Measurements from ENCODE around the gene MYADM. TPM values are rescaled to one million over a fixed set of nuclear protein-coding genes. Genes with fewer than 3 reads are reported as not detected.

MYADM gene
- total and polyA plus RNA-seq, 2 of the 13 experiments (the other 11 are each of a cell fraction or from before 2014, with no cell fraction given): 19.9 to 38.1 TPM

DNA sequence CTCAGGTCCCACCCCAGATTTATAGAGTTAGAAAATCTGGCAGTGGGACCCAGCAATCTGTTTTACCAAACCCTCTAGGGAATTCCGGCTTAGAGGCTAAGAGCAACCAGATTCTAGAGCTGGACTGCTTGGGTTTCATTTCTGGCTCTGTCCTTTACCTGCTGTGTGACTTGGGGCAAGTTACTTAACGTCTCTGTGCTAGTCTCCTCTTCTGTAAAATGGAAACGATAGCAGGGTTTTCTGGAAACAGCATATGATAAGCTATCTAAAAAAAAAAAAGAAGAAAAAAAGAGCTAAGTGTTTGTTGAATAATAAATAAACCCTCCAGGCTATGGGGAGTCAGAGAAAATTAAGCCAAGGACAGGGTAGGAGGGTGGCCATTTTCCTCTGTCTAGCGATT, 29.8 kb downstream of the MYADM start:
- TF ChIP-seq, protein P1, sequence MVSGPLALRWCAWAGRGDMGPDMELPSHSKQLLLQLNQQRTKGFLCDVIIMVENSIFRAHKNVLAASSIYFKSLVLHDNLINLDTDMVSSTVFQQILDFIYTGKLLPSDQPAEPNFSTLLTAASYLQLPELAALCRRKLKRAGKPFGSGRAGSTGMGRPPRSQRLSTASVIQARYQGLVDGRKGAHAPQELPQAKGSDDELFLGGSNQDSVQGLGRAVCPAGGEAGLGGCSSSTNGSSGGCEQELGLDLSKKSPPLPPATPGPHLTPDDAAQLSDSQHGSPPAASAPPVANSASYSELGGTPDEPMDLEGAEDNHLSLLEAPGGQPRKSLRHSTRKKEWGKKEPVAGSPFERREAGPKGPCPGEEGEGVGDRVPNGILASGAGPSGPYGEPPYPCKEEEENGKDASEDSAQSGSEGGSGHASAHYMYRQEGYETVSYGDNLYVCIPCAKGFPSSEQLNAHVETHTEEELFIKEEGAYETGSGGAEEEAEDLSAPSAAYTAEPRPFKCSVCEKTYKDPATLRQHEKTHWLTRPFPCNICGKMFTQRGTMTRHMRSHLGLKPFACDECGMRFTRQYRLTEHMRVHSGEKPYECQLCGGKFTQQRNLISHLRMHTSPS (CRISPR knock-in tag; IDR thresholded peaks at IDR 0.05; ENCODE audit: low read depth): no peak
- no peak for TF ChIP-seq SNAPC2 (CRISPR knock-in tag; IDR thresholded peaks at IDR 0.05)
- TF ChIP-seq, protein P2, sequence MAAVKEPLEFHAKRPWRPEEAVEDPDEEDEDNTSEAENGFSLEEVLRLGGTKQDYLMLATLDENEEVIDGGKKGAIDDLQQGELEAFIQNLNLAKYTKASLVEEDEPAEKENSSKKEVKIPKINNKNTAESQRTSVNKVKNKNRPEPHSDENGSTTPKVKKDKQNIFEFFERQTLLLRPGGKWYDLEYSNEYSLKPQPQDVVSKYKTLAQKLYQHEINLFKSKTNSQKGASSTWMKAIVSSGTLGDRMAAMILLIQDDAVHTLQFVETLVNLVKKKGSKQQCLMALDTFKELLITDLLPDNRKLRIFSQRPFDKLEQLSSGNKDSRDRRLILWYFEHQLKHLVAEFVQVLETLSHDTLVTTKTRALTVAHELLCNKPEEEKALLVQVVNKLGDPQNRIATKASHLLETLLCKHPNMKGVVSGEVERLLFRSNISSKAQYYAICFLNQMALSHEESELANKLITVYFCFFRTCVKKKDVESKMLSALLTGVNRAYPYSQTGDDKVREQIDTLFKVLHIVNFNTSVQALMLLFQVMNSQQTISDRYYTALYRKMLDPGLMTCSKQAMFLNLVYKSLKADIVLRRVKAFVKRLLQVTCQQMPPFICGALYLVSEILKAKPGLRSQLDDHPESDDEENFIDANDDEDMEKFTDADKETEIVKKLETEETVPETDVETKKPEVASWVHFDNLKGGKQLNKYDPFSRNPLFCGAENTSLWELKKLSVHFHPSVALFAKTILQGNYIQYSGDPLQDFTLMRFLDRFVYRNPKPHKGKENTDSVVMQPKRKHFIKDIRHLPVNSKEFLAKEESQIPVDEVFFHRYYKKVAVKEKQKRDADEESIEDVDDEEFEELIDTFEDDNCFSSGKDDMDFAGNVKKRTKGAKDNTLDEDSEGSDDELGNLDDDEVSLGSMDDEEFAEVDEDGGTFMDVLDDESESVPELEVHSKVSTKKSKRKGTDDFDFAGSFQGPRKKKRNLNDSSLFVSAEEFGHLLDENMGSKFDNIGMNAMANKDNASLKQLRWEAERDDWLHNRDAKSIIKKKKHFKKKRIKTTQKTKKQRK (IDR thresholded peaks at IDR 0.05; ENCODE audit: low read length): no peak
- no peak for TF ChIP-seq SOX13 (IDR thresholded peaks at IDR 0.05)
- TF ChIP-seq SOX13 (CRISPR knock-in tag; conservative IDR thresholded peaks at IDR 0.05 in 1 of 2, IDR thresholded peaks at IDR 0.05 in 1 of 2): no peak
- TF ChIP-seq, protein P3, sequence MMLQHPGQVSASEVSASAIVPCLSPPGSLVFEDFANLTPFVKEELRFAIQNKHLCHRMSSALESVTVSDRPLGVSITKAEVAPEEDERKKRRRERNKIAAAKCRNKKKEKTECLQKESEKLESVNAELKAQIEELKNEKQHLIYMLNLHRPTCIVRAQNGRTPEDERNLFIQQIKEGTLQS (CRISPR knock-in tag; IDR thresholded peaks at IDR 0.05): no peak
- TF ChIP-seq ZMYM4 (CRISPR knock-in tag; IDR thresholded peaks at IDR 0.05): no peak
- TF ChIP-seq, protein P4, sequence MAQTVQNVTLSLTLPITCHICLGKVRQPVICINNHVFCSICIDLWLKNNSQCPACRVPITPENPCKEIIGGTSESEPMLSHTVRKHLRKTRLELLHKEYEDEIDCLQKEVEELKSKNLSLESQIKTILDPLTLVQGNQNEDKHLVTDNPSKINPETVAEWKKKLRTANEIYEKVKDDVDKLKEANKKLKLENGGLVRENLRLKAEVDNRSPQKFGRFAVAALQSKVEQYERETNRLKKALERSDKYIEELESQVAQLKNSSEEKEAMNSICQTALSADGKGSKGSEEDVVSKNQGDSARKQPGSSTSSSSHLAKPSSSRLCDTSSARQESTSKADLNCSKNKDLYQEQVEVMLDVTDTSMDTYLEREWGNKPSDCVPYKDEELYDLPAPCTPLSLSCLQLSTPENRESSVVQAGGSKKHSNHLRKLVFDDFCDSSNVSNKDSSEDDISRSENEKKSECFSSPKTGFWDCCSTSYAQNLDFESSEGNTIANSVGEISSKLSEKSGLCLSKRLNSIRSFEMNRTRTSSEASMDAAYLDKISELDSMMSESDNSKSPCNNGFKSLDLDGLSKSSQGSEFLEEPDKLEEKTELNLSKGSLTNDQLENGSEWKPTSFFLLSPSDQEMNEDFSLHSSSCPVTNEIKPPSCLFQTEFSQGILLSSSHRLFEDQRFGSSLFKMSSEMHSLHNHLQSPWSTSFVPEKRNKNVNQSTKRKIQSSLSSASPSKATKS (CRISPR knock-in tag; IDR thresholded peaks at IDR 0.05): no peak
- no peak for TF ChIP-seq HIVEP1 (CRISPR knock-in tag; IDR thresholded peaks at IDR 0.05)
- ATAC-seq (no peak), DNase-seq (ENCODE audit: low spot score) (no peak), FAIRE-seq (no peak)
- H3K9me3 ChIP-seq (ENCODE audit: low read length): no peaks in the 10 kb centered on the region
- H3K36me3 ChIP-seq (replicated peaks in 1 of 2; ENCODE audit: control insufficient read depth in 1 of 2, insufficient read depth in 2 of 2, low read length in 2 of 2): no peaks in the 10 kb centered on the region
- no peak overlapping the region for H3K4me2 ChIP-seq (ENCODE audit: low read depth, low read length)
- peaks cover 0 to 10% of the 10 kb centered on the region in 2 experiments; a peak in 3 of 5 replicates for H3K27me3 ChIP-seq (ENCODE audit: control insufficient read depth in 1 of 2, insufficient read depth in 2 of 2, low read length in 2 of 2)
- H3K27ac ChIP-seq (ENCODE audit: extremely low read length, insufficient read depth, low read length): no peak overlapping the region
- no peaks in the 10 kb centered on the region for H3K4me1 ChIP-seq (ENCODE audit: insufficient read depth, low read length)
- no peaks in the 10 kb centered on the region for H4K20me1 ChIP-seq (ENCODE audit: insufficient read depth, low read length)
- intact Hi-C loops (cut with micrococcal nuclease; ENCODE audit: unreplicated experiment): no loop called here
- no TSS peak for BruUV-seq (replicated peaks)
- ChIA-PET POLR2A (no interaction called here), CTCF (ENCODE audit: low intra/inter-chr PET ratio, low total read pairs) (no interaction called here)
- no peak overlapping the region for H3K9ac ChIP-seq (ENCODE audit: insufficient read depth, low read depth, low read length)
- in situ Hi-C loops (cut with HindIII; ENCODE audit: extremely low pct_ligation_motif_present, low pct_unique_long_range_greater_than_20kb): no loop called here
- 9% methylated on average over 4 of the region's 4 CpGs for WGBS (ENCODE audit: low lambda C conversion rate)
- H3K4me3 ChIP-seq (replicated peaks in 1 of 3; ENCODE audit: insufficient read depth in 1 of 3, low read depth in 2 of 3, low read length in 3 of 3): no peak overlapping the region
- no peak overlapping the region for H2AFZ ChIP-seq (ENCODE audit: low read length)
- no peaks in the 10 kb centered on the region for H3K79me2 ChIP-seq (ENCODE audit: insufficient read depth, low read length)

Measured in HepG2 (cell line).